Measurements from ENCODE around the gene MIB2.
A peak's percentile ranks its signal among the peaks of the same experiment; 100 is the strongest.

MIB2 gene

GRCh38 chr1:1610796-1611195 is 4.5 kb upstream of the MIB2 start:
- TF ChIP-seq CTCF (IDR thresholded peaks at IDR 0.05; ENCODE audit: low read depth, low read length), result no peak
- Histone ChIP-seq H3K36me3 (peaks cover 8% of the 10 kb centered on the region; the same call in 1 of the 2 replicates), H3K4me3 (ENCODE audit: low read depth, low read length) (no peak overlapping the region), H3K27ac (no peak overlapping the region; the same call in 1 of the 2 replicates), H3K27me3 (ENCODE audit: insufficient read depth, low read depth, severe bottlenecking) (no peaks in the 10 kb centered on the region), H3K9me3 (ENCODE audit: severe bottlenecking) (no peaks in the 10 kb centered on the region)
- DNase-seq, result no peak

GRCh38 chr1:1612104-1612400 is 3.2 kb upstream of the MIB2 start:
- Histone ChIP-seq H3K27ac (no peak overlapping the region), H3K36me3 (peaks cover 11% of the 10 kb centered on the region), H3K27me3 (ENCODE audit: insufficient read depth, low read depth, severe bottlenecking) (no peaks in the 10 kb centered on the region), H3K9me3 (ENCODE audit: severe bottlenecking) (no peaks in the 10 kb centered on the region), H3K4me3 (ENCODE audit: low read depth, low read length) (no peak overlapping the region)
- no peak for TF ChIP-seq CTCF (IDR thresholded peaks at IDR 0.05; ENCODE audit: low read depth, low read length)
- no peak for DNase-seq

DNA sequence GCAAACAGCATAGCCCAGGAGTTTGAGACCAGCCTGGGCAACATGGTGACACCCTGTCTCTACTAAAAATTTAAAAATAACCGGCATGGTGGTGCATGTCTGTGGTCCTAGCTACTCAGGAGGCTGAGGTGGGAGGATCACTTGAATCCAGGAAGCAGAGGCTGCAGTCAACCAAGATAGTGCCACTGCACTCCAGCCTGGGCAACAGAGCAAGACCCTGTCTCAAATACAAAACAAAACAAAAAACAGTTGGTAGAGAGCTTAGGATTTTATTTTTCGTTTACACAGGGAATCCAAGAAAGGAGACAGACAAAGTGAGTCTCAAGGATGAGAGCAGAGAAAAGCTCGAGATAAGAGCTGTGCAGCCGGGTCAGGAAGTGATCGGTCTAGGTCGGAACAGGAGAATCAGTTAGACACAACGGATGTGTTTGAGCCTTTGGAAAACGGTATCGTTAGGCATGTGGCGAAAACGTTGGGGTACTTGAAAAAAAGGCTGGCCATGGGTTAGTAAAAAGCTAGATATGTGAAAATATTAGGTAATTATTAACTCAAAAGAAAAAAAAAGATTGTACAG is 1.7 kb upstream of the MIB2 start:
- no peak overlapping the region for H3K27ac ChIP-seq
- no peak overlapping the region for H3K4me3 ChIP-seq (ENCODE audit: low read depth, low read length)
- TF ChIP-seq CTCF (IDR thresholded peaks at IDR 0.05; ENCODE audit: low read depth, low read length), result no peak
- no peak for DNase-seq
- H3K27me3 ChIP-seq (ENCODE audit: insufficient read depth, low read depth, severe bottlenecking), result no peaks in the 10 kb centered on the region
- H3K36me3 ChIP-seq, result peaks cover 26% of the 10 kb centered on the region
- H3K9me3 ChIP-seq (ENCODE audit: severe bottlenecking), result no peaks in the 10 kb centered on the region

GRCh38 chr1:1614204-1614953 is 921 bp upstream of the MIB2 start:
- TF ChIP-seq CTCF (IDR thresholded peaks at IDR 0.05; ENCODE audit: low read depth, low read length), result no peak
- H3K4me3 ChIP-seq (ENCODE audit: low read depth, low read length), result peak overlapping the region; percentile 98
- no peaks in the 10 kb centered on the region for H3K27me3 ChIP-seq (ENCODE audit: insufficient read depth, low read depth, severe bottlenecking)
- peaks cover 28% of the 10 kb centered on the region for H3K36me3 ChIP-seq
- H3K9me3 ChIP-seq (ENCODE audit: severe bottlenecking), result no peaks in the 10 kb centered on the region
- no peak for DNase-seq
- peak overlapping the region; percentile 13 for H3K27ac ChIP-seq

DNA sequence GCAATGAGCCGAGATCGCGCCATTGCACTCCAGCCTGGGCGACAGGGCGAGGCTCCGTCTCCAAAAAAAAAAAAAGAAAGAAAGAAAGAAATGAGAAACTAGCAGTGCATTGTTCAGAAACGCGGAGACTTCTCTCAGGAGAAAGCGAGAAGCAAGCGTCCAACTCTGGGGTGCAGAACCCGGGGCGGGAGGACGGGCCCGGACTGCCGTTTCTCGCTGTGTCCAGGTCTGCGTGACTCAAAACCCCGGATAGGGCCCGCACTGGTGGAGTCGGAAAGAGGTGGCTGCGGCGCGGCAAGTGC is 395 bp upstream of the MIB2 start:
- no peak for TF ChIP-seq CTCF (IDR thresholded peaks at IDR 0.05; ENCODE audit: low read depth, low read length)
- no peak for DNase-seq
- Histone ChIP-seq H3K9me3 (ENCODE audit: severe bottlenecking) (no peaks in the 10 kb centered on the region), H3K4me3 (ENCODE audit: low read depth, low read length) (peak overlapping the region; percentile 98), H3K27ac (peak overlapping the region; percentile 13), H3K27me3 (ENCODE audit: insufficient read depth, low read depth, severe bottlenecking) (no peaks in the 10 kb centered on the region), H3K36me3 (peaks cover 28% of the 10 kb centered on the region)
